HG03175 (cell line): ENCODE measurements around the gene PDE3B.
"Not testable (repeated sequence)": the region's sequence is repeated elsewhere in the genome, so short reads cannot be mapped to it uniquely, and the experiment has no call there.

Experiments
- ATAC-seq: cut with Tn5 transposase; IDR thresholded peaks from one replicate; pipeline ENCODE4 v1.9.1; 2021; ENCODE audit warnings: mild to moderate bottlenecking, moderate library complexity; ENCODE audit not compliant: unreplicated experiment

The PDE3B gene

DNA sequence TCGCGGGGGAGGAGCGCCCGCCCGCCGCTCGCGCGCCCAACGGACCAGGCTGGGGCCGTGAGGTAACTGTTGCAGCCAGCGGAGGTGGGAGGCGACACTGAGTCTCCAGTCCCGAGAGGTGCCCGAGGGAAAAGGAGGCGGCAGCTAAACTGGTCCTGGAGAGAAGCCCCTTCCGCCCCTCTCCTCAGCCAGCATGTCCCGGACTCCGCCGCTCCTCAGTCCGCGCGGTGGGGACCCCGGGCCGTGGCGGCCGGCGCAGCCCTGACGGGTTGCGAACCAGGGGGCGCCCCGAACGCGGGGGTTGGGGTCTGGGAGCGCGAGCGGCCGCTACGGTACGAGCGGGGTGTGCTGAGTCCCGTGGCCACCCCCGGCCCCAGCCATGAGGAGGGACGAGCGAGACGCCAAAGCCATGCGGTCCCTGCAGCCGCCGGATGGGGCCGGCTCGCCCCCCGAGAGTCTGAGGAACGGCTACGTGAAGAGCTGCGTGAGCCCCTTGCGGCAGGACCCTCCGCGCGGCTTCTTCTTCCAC, at the start of gene PDE3B:
TSS of gene PDE3B (plus strand) at position 108 of the 529 bp plus-strand sequence. CDS start at position 380, 272 bp downstream.
- peak; percentile 86 for ATAC-seq

- not testable (repeated sequence) for ATAC-seq
These were observed 48.3 kb upstream of the PDE3B start for GRCh38 chr11:14595261-14595660.

- no peak for ATAC-seq
These were observed 35.9 kb upstream of the PDE3B start for GRCh38 chr11:14607713-14608112.

DNA sequence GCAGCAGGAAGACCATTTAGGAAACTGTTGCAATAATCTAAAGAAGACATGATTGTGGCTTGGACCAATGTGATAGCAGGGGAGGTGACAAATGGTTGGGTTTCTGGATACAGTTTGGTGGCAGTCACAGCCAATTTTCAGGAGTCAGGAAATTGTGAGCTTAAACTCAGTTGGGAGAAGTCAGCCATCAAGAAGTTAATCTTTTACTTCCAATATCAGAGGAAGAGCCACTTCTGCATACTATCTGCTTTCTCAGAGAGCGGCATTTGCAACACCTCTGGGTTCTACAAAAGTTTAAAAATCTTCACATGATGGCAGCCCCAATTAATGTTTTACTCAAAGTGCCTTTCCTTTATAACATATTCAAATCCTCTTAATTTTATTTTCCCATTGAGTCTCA, 33.7 kb upstream of the PDE3B start:
- no peak for ATAC-seq

GRCh38 chr11:14611939-14612338, 31.7 kb upstream of the PDE3B start:
- ATAC-seq, result peak; percentile 63

- ATAC-seq, result no peak
These were observed 30.9 kb upstream of the PDE3B start for GRCh38 chr11:14612694-14613093.

GRCh38 chr11:14614091-14614622, 29.4 kb upstream of the PDE3B start:
- ATAC-seq, result no peak

DNA sequence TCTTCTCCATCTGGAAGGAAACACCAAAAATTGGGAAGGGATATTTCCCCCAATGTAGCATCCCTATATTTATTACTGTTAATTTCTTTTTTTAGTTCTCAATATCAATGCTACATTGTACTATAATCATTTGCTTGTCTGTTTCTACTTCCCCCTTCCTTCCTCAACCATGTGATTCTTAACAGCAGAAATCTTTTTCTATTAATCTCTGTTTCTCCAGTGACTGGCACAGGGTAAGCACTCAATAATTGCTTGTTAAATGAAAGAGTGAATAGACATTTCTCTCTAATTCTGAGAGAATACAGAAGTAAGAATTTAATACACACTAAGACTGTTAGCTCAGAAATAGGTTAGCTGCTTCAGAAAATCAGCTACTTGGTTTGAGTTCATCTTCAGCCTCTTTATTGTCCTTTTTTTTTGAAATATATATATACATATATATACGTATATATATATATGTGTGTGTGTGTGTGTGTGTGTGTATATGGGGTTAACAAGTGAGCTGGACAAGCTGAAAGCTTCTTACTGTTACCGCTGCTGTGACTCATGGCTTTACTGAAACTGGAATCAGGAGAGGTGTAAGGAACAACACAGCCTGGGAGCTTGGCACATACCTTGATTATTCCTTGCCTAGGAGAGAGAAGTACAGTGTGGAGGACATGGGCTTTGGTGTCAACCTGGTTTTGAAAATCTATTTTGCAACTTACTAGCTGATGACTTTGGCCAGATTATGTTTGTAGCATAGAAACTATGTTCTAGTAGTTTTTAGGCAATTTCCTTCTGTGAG, 26.2 kb upstream of the PDE3B start:
- ATAC-seq, result no peak

GRCh38 chr11:14618060-14618459, 25.5 kb upstream of the PDE3B start:
- no peak for ATAC-seq

DNA sequence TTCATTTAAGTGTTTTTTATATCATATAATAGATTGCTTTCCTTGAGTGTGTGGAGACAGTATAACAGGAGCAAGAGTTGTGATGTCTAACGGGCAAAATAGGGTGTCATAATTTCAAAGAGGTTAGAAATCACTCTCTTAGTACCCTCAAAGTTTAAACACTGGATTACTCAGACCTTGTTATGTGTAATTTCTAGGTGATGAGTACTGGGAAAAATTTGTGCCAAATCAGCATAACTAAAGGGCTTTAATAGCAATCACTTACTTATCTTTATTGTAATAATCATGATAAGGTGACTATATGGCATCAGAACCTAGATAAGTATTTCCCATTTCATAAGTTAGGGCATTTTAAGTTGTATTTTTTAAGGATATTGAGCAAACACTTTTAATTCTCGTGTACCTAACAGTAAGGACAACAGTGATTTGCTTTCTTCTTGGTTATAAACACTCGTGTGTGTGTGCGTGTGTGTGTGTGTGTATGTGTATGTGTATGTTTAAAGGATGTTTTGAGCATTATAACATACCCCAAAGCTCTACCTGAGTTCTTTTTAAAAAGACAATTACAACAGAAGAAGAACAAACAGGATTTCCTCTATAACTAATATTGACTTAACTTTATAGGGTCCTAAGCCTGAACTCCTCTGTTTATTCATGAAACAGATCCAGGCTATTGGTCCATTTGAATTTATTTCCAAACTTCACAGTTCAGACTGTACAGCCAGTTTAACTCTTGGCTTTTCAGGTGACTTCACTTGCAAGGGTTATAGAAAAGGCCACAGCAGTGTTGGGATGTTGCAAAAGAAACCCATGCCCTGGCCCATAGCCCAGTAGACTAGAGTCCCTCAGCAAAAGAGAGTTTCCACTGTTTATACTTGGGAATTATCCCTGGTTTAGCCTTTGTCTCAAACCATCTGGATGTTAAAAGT, 23.7 kb upstream of the PDE3B start:
- ATAC-seq, result no peak

GRCh38 chr11:14622223-14622954, 21.2 kb upstream of the PDE3B start:
- no peak for ATAC-seq

DNA sequence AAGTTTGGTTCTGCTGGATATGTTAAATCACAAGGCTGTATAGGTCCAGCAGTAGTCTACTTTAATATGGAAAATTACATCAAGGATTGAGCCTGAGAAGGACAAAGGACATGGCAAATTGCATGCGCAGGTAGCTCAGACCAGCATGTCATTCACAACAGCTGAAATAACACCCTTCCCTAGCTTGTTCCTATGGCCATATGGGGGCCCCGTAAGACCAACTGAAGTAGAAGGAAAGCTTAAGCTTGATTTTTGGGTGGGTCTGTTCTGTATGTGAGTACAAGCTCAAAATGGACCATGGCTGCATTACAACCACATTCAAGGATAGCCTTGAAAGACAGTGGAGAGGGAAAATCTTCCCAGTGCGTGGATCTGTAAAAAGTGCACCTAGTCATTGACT, 20.6 kb upstream of the PDE3B start:
- ATAC-seq, result no peak

GRCh38 chr11:14625586-14626205, 17.9 kb upstream of the PDE3B start:
- no peak for ATAC-seq

DNA sequence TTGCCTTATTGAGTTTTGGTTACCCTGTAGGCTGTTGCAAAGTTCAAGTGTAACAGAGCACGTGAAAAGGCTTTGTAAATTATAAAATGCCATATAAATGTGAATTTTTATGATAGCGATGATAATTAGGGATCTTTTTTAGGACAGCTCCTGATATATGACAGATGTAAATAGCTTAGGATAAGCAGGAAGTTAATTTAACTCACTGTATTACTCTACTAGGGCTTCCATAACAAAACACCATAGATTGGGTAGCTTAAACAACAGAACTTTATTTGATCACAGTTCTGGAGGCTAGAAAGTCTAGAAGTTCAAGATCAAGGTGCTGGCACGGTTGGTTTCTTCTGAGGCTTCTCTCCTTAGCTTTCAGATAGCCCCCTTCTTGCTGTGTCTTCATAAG, 17.0 kb upstream of the PDE3B start:
- ATAC-seq, result no peak

DNA sequence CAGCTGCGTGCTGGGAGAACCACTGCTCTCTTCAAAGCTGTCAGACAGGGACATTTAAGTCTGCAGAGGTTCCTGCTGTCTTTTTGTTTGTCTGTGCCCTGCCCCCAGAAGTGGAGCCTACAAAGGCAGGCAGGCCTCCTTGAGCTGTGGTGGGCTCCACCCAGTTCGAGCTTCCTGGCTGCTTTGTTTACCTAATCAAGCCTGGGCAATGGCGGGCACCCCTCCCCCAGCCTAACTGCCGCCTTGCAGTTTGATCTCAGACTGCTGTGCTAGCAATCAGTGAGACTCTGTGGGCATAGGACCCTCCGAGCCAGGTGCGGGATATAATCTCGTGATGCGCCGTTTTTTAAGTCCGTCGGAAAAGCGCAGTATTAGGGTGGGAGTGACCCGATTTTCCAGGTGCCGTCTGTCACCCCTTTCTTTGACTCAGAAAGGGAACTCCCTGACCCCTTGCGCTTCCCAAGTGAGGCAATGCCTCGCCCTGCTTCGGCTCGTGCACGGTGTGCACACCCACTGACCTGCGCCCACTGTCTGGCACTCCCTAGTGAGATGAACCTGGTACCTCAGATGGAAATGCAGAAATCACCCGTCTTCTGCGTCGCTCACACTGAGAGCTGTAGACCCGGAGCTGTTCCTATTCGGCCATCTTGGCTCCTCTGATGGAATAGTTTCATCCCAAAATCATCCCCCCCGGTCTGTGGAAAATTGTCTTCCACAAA, 9.9 kb upstream of the PDE3B start:
- not testable (repeated sequence) for ATAC-seq

- ATAC-seq, result no peak
These were observed 8.8 kb upstream of the PDE3B start for GRCh38 chr11:14634813-14635212.

DNA sequence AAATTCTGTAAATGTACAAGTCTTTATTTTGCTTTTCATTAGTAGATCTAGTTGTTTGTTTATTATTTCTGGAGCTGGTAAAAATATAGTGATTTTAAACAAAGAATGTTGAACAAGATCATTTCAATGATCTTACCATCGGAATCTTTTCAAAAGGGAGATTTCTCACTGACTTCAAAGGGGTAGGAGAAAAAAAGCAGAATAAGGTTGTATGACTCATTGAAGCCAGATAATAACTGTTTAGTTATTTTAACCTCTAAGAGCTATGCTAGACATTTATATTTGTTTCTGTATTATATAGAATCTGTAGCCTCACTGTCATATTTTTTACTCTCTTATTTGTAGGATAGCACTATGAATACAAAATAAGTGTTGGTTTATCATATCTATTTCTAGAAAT, 8.1 kb upstream of the PDE3B start:
- ATAC-seq, result no peak

- ATAC-seq, result peak; percentile 80
These were observed 7.5 kb upstream of the PDE3B start for GRCh38 chr11:14636119-14636518.

DNA sequence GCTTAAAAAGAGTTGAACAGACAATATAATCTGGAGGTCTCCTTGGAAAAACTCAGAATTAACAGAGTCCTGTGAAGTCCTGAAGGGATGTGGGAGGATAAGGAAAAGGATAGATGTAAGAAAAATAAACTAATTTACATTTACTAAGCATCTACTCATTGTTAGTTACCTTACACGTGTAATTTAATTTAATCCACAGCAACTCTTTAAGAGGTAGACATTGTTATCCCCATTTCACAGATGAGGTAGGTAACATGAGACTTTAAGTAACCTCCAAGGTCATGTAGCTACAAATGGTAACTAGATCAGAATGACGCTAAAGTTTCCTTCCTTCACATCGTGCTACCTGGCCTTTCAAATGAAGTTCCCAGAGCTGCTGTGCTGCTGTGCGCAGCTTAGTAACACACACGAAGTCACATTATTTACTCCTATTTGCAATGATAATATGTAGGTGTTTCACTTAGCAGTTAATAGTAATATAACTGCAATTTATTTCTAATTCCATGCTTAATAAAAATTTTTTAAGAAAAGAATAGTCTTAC, 5.7 kb upstream of the PDE3B start:
- ATAC-seq, result no peak
